Panc1 (cell line): ENCODE measurements around the gene EMX2. TPM values are rescaled to one million over a fixed set of nuclear protein-coding genes. Genes with fewer than 3 reads are reported as not detected.

ENCODE experiments used
- ATAC-seq: fragments of 200-7000 bp; cut with Tn5 transposase; 2 replicates; pipeline ENCODE4 v1.9.1; 2020; ENCODE audit warnings: mild to moderate bottlenecking, moderate library complexity
- BruUV-seq: library from RNA; stranded (reverse); fragments of 400-500 nt; replicated peaks from 2 replicates; lab custom pipeline; 2021; lab: Mats Ljungman, UMichigan
- CTCF ChIA-PET: fragments of 300-600 bp; sonication (Branson Sonifier 250); formaldehyde crosslinking; loops from one replicate; lab custom pipeline; 2022; ENCODE audit warnings: antibody characterized with exemption; lab: Charles Lee
- POLR2A ChIA-PET: fragments of 300-600 bp; sonication (Branson Sonifier 250); formaldehyde crosslinking; loops from one replicate; lab custom pipeline; 2022; ENCODE audit warnings: antibody characterized with exemption; lab: Charles Lee
- DNase-seq: peaks from one replicate; pipeline ENCODE4 v3.0.0-alpha.2; 2010; ENCODE audit warnings: low read depth, low spot score
- H3K27ac ChIP-seq: 2 replicates; pipeline ENCODE4 v1.5.1; 2011; ENCODE audit warnings: mild to moderate bottlenecking, low read length, inconsistent platforms
- H3K27me3 ChIP-seq: fragments of 200-500 bp; sonication (Bioruptor generic); 2 replicates; pipeline ENCODE4 v1.6.0; 2014; ENCODE audit warnings: low read length, inconsistent platforms; ENCODE audit not compliant: control insufficient read depth, insufficient read depth
- H3K36me3 ChIP-seq: fragments of 200-500 bp; sonication (Bioruptor generic); 2 replicates; pipeline ENCODE4 v1.5.1; 2014; ENCODE audit warnings: inconsistent platforms, mild to moderate bottlenecking, low read length, moderate library complexity; ENCODE audit not compliant: control insufficient read depth, insufficient read depth
- H3K4me1 ChIP-seq: 2 replicates; pipeline ENCODE4 v1.5.1; 2011; ENCODE audit warnings: inconsistent platforms, mild to moderate bottlenecking, low read length, moderate library complexity; ENCODE audit not compliant: control insufficient read depth, insufficient read depth
- H3K4me3 ChIP-seq, 2 experiments: 2 replicates each; pipeline ENCODE4 v1.5.1; 2011 to 2012; ENCODE audit warnings: low read depth in 2 of 2, low read length in 2 of 2, mild to moderate bottlenecking in 2 of 2, inconsistent platforms in 1 of 2, moderate library complexity in 1 of 2
- H3K9me3 ChIP-seq: fragments of 200-500 bp; sonication (Bioruptor generic); 2 replicates; pipeline ENCODE4 v1.5.1; 2014; ENCODE audit warnings: low read depth, mild to moderate bottlenecking, inconsistent platforms, low read length, moderate library complexity; ENCODE audit not compliant: control insufficient read depth, insufficient read depth
- CTCF ChIP-seq: fragments of 450-650 bp; IDR thresholded peaks from 2 replicates; pipeline ENCODE4 v1.5.1; 2017; ENCODE audit warnings: mild to moderate bottlenecking
- POLR2AphosphoS5 ChIP-seq: IDR thresholded peaks from 2 replicates; pipeline ENCODE4 v1.6.1; 2012; ENCODE audit warnings: mild to moderate bottlenecking, low read depth, low read length, moderate library complexity
- REST ChIP-seq, 2 experiments: IDR thresholded peaks; 2 replicates each; pipeline ENCODE4 v1.6.1; 2011 to 2012; ENCODE audit warnings: low read depth in 2 of 2, control low read depth in 1 of 2, low read length in 1 of 2, mild to moderate bottlenecking in 1 of 2, moderate library complexity in 1 of 2; ENCODE audit not compliant: insufficient read depth in 1 of 2
- SIN3A ChIP-seq: IDR thresholded peaks from 2 replicates; pipeline ENCODE4 v1.6.1; 2012; ENCODE audit warnings: low read depth, mild to moderate bottlenecking, low read length, moderate library complexity, borderline replicate concordance; ENCODE audit not compliant: insufficient read depth
- TCF7L2 ChIP-seq: IDR thresholded peaks from 2 replicates; pipeline ENCODE4 v1.6.1; 2011; ENCODE audit warnings: mild to moderate bottlenecking, low read depth, low read length, inconsistent platforms
- in situ Hi-C: cut with HindIII; loops from 2 replicates; pipeline ENCODE4 v1.10.0; 2016; ENCODE audit warnings: low sequenced_read_pairs, low pct_unique_long_range_greater_than_20kb
- intact Hi-C: fragments of 100-400 bp; cut with micrococcal nuclease; formaldehyde crosslinking; loops from one replicate; pipeline ENCODE4 v1.10.0; 2022; ENCODE audit not compliant: unreplicated experiment
- total RNA-seq: library from RNA; stranded (reverse); gene quantifications from one replicate; pipeline ENCODE4 v1.2.1, GENCODE V29; 2021; ENCODE audit not compliant: unreplicated experiment

The EMX2 gene
- total RNA-seq, 1 experiment from 2014 or later: not detected

- TF ChIP-seq SIN3A (no peak), CTCF (no peak), TCF7L2 (no peak), REST (IDR thresholded peaks at IDR 0.05; ENCODE audit: insufficient read depth in 1 of 2, low read depth in 2 of 2, low read length in 1 of 2) (no peak), POLR2AphosphoS5 (no peak)
- POLR2A ChIA-PET: no interaction called here
- BruUV-seq: no TSS peak
- CTCF ChIA-PET: interaction anchor here (0.6 kb wide), 1 partner anchor 947 kb away, joined by 3 read pairs; no protein-coding TSS in a partner anchor
- Histone ChIP-seq H3K9me3 (no peaks in the 10 kb centered on the region), H3K4me3 (no peak overlapping the region), H3K27ac (no peak overlapping the region), H3K27me3 (peaks cover 13% of the 10 kb centered on the region; the same call in 1 of the 2 replicates), H3K36me3 (no peaks in the 10 kb centered on the region), H3K4me1 (no peaks in the 10 kb centered on the region)
- ATAC-seq (no peak), DNase-seq (no peak)
- in situ Hi-C loops (no loop called here), intact Hi-C loops (no loop called here)
Measured at GRCh38 chr10:117574498-117575146, 32.1 kb downstream of the EMX2 start.

GRCh38 chr10:117578490-117578889 lies 35.9 kb downstream of the EMX2 start:
- BruUV-seq: no TSS peak
- ATAC-seq: no peak
- Histone ChIP-seq H3K4me3 (no peak overlapping the region), H3K9me3 (no peaks in the 10 kb centered on the region), H3K4me1 (no peaks in the 10 kb centered on the region), H3K27ac (no peak overlapping the region), H3K27me3 (peaks cover 6% of the 10 kb centered on the region; the same call in 1 of the 2 replicates), H3K36me3 (no peaks in the 10 kb centered on the region)
- intact Hi-C loops: no loop called here
- TF ChIP-seq CTCF (no peak), POLR2AphosphoS5 (no peak), REST (IDR thresholded peaks at IDR 0.05; ENCODE audit: insufficient read depth in 1 of 2, low read depth in 2 of 2, low read length in 1 of 2) (no peak)
- POLR2A ChIA-PET: no interaction called here
- DNase-seq: no peak
- CTCF ChIA-PET: no interaction called here
- in situ Hi-C loops: no loop called here
